Stromal cell of bone marrow (primary cell): ENCODE data around the gene TBC1D16.

Experiments used
- DNase-seq: peaks from one replicate; pipeline ENCODE4 v3.0.0-alpha.2; 2012; ENCODE audit warnings: low read depth

Gene TBC1D16

DNA sequence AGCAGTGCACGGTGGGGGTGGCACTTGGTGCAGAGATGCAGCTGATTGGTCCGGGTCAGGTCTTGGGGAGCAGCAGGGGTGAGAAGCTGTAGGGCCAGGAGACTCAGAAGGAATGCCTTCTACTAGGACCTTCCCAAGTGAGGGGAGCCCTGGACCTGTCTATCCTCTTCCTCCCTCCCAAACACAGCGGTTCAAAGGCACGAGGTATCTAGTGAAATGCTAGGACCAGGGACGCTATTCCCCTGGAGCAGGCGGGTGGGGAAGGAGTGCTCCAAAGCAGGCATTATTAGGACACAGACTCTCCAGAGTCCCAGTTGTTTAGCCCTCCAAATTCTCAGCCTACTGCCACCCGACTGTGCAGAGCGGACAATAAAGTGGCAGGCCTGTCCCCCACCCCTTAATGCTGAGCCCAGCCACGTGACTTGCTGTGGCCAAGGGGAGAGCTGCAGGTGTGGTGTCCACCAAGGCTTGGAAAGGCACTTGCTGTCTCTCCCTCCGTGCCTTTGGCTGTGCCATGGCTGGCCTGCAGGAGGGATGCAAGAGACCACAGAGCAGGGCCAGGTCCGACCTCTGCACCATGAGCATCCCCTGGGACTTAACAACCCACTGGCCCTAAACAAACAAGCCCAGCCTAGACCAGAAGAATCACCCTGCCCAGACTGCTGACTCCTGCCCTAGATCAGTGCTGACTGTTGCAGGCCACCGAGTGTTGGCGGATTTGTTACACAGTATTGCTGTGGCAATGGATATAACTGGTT is 97.2 kb downstream of the TBC1D16 start:
- DNase-seq = no peak

DNA sequence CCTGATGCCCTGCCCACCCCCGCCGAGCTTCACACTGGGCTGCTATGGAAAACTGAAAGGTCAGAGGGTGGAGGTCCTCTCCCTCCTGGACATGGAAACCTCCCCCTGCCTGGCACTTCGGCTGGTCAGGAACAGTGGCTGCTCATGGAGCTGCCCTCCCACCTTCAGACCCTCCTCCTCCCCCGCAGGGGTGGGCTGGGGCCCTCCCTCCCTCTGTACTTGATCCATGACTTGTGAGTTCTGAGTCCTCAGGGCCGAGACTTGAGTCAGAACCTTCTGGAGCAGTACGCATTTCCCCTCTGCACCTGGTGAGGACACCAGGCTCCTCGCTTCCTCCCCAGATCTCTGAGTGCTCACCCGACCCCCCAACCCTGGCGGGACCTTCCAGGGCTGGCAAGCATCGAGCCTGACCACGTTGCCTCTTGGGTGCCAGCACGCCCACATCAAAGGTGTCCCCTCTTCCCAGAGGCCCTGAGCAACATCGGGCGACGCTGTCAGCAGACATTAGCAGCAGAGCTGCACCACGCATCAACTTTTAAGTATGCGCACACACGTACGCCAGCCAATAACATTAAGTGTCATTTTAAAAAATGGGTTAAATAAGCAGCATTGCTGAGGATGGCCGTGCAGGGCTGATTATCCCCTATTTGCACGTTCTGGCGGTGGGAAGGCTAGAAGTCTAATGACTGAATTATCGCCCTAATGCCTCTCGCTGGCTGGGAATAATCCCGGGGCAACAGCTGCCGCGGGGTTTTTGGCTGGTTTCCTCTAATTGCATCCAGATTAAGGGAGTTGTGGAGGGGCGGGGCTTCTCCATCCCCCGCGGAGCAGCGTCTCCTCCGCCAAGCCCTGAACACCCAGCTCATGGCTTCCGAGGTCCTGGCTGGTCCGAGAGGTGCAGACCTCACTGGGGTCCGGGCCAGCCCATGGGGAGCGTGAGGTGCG is 98.0 kb downstream of the TBC1D16 start:
- DNase-seq = no peak

DNA sequence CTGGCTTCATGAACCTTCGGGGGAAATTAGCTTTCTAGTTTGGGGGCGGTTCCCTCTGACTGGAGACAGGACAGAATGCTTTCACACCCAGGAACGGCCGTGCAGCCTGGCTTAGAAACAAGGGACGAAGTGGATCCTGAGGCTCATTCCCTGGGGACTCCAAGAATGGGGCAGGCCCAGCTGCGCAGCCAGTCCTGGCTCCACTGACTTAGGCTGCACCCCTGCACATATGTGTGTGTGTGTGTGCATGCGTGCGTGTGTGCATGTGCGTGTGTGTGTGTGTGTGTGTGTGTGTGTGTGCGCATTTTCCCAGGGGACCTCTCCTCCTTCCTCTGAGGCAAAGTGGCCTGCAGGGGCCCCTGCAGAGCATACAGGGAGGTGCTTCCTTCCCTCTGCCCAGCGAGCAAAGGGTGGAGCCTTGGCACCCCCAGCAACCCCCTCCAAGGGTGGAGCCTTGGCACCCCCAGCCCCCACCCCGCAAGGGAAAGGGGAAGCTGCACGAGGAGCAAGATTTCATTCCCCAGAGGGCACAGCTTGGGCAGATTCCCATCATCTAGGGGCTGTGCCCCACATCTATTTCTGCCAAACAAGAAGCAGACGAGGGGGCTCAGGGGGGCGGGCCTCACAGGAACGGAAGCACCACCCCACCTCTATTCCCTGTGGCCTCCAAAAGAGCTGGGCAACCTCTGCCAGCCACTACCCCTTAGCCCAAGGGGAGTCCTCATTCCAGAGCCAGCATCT is 98.9 kb downstream of the TBC1D16 start:
- no peak for DNase-seq

DNA sequence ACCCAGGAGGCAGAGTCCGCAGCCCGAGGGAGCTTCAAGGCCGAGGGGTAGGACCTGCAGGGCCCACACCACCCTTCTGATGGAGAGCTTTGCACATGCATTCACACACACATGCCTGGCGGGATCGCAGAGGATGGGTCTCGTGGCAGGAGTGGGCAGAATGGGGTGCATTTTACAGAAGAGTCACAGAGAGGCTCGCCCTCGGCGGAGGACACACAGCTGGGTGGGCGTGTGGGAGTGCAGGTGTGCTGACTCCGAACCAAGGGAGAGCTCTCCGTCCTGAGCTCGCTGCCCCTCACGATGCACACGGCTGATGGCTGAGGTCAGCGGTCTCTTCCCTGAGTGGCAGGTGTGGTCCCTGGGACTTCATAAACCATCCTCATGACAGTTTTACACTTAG is 99.6 kb downstream of the TBC1D16 start:
- no peak for DNase-seq

DNA sequence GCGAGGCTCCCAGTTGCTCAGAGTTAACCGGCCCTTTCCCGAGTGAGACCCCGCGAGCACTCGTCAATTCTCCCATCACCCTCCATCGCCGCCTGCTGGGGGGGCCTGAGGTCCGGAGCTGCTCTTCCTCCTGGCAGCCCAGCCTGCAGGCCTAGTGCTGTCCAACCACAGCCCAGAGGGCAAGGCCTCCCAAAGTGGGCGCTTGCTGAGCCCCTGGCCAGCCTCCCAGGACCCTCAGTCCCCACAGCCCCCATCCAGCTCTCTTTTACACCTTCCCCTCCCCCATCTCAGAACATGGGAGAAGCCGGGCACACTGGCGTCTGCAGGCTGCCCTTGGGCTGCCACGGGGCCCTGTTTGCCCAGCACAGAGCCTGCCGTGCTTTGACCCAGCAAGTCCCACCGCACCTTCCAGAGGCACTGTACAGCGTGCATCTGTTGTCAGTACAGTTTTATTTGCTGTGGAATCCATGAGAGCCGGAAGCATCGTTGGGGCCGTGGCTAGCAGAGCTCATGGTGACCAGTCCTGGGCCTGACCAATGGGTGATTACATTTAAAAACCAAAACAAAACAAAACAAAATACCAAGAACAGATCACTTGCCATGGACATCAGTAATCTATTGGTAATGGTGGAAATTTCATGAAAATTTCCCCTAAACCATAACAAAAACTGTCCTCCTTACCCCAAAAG is 100.3 kb downstream of the TBC1D16 start:
- no peak for DNase-seq

DNA sequence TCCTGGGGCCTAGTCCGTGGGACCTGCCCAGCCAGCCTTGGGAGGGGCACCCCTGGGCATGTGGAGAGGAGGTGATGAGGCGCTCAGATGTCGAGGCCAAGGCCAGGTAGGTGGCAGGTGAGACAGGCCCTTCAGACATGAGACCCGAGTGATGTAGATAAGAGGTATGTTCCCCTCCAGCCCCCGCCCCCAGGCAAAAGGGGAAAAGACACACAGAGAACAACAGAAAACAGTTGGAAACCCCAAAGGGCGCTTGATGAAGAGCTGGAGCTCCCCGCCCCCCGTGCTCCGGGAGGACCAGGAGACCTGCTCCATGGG is 101.1 kb downstream of the TBC1D16 start:
- DNase-seq = no peak

DNA sequence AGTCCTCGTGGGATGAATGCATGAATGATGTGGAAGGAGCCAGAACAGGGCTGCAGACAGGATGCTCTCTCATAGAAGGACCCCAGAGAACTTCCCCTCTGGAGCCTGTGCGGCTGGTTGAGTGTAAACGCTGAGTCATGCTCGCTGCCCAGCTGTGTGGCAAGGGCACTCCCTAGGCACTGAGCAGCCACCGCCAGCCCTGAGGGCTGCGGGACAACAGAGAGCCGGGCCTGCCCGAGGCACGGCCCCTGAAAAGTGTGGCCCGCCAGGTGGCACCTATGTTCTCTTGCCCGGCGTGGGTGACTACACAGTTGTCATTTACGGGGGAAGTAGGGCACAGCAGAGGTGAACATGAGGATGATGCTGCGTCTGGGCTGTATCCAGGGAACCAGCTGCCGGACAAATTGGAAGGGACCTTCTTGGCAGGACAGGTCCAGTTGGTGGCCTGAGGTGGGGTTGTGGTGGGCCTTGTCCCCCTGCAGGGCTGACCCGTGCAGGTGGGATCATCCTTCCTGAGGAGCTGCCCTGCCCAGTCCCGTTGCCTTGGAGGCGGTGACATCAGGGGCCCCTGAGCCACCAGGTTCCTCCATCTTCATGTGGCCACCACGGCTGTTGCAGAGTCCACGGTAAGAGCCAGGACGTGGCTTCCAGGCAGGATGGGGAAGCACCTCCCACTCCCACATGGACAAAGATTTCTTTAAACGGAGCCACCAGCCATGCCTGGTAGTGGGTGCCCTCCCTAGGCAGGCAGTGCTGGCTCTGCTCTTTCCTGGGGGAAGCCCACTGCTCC is 101.6 kb downstream of the TBC1D16 start:
- DNase-seq = no peak

DNA sequence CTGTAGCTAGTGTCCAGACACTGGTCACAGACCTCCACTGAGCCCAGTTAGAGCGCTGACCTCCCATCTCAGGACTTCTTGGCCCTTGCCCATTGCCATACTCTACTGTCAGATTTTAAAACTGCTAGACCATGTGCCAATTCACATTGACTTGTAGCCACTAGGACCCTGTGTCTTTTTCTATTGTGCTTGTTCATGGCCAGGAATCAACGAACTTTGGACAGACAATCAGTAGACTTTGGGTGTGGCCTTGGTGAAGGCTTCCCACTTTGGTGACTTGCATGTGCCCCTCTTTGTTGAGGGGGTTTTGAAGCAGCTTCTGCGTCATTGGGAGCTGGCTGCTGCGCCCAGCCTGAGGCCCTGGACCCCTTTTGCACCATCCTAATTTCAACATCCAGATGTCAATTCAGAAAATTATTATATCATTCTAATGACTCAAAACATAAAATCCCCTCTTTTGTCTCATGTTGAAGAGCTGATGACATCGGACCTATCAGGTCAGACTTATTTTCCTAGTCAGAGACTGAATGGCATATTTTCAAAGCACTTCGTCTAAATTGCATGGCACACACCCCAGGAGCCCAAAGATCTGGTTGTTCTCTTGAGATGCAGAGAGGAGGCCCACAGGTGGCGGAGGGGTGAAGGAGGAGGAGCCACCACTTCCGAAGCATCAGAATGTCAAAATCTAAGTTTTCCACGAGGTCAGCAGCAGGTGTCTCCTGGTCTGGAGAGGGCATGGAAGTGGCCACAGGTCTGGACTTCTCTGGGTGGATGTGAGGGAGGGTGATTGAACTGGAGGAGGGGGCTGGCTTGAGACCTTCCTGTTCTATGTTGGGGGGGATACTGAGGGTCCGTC is 103.0 kb downstream of the TBC1D16 start:
- DNase-seq = no peak

DNA sequence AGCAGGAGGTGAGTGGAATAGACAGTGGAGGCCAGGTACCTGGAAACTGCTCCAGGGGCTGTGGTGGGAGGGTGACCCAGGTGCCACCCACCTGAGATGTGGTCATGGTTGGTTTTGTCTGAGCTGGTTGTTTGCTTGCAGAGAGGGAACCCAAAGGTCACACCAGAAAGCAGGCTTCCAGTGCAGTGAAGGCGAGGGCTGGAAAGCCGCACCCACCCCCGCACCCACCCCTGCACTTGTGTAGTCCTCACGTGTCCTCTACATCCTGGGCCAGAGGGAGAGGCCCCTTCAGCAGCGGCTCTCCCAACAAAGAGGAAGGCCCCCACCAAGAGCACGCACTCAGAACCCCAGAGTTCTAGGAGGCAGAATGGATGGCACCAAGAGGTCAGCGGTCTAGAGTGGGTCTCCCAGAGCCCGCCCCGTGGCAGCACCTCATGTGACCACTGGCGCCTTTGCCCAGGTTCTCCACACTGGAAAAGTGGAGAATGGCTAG is 103.8 kb downstream of the TBC1D16 start:
- no peak for DNase-seq

DNA sequence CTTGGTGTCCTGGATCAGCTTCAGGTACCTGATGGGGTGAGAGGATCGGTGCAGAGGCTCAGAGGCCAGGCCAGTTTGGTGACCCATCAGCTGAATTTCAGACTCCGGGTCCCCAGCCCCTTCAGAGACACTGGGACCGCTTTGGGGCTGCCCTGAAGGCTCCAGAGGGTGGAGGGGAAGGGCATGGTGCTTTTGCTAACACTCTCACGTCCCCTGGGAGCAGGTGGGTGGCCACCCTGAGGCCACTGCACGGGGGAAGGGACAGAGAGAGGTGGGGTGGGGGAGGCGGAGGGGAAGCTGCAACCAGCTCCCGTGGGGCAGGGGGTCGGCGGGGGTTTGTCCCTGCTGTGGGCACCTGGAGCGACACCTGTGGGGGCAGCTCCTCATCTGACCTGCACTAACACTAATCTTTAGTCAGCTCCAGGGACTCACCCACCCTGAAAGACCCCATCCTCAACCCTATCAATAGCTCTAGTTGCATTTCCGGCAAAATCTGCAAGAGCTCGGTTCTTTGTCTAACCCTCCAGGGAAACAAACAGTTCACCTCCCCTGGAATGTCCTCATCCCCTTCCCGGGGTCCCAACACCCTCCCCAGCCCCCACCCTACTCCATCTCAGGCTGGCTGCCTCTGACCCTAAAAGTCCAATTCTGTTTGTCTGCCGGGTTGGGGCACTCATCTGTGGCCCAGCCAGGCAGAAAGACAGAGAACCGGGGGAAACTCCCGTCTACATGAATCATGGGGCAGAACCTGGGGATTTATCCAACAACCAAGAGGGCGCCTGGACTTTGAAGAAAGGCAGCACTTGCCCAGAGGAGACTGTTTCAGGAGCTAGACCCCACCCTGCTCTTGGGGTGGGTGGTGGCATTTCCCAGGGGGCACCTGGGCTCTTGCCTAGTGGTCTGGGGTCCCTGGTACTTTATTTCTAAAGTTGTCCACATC is 104.5 kb downstream of the TBC1D16 start:
- DNase-seq = no peak

DNA sequence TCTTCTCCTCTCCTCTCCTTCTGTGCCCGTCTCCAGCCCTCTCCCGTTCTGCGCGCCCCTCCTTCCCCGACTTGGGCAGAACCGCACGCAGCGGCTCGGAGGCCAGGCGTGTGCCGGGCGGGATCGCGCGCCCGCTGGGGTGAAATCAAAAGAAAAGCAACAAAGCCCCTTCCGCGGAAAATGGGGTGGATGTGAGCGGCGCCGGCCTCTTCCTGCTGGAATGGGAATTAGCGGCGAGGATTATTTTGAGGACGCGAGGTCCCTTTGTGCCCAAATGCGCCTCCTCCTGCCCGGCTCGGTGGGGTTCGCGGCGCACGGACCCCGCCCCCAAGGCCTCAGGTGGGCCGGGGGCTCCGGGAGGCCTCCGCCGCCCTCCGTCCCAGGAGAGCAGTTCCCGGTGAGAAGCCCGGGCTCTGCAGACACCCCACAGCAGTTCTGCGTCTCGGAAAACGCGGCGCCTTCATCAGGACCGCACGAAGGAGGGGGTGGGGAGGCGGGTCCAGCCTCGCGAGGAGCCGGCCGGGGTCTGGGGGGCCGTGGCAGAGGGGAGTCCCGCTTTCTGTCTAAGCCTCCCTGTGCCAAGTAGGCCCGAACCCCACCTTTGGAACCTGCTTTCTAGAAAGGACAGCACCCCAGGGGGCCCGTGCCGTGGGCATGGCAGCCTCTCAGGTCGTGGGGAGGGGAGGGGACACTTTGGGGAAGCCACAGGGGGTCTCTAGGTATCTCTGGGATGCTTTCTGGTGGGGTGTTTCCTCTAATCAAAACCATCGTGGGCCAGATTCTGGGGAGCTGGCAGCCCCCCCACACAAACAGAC is 105.4 kb downstream of the TBC1D16 start:
- no peak for DNase-seq

DNA sequence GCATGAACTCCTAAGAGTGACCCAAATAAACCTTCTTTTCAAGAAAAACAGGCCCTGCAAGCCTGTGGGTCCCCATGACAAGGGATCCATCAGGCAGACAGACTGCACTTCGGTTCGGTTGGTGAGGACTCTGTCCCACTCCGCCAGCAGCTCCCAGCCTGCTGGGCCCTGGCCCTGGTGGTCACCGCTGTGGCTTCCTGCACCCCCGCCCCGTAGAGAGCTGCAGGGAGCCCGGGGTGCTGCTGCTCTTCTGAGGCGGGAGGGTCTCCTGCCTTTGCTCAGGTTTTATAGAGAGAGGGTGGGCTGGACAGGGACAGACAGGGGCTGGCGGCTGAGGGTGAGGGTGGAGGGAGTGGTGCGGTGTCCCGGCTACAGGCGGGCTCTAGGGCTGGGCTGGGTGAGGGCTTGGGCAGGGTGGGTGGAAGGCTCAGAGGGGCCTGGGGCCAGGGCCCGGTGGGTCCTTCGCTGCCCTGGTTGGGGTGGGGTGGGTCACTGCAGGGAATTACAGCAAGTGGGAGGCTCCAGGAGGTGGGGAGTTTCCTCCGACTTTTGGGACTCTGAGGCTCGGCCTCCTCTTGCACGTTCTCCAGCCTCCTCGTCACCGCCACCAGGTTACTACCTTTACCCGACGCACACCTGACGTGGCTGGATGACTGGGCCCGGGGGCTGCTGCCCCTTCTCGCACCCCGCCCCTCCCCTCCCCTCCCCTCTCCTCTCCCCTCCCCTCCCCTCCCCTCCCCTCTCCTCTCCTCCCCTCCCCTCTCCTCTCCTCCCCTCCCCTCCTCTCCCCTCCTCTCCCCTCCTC is 106.2 kb downstream of the TBC1D16 start:
- no peak for DNase-seq

DNA sequence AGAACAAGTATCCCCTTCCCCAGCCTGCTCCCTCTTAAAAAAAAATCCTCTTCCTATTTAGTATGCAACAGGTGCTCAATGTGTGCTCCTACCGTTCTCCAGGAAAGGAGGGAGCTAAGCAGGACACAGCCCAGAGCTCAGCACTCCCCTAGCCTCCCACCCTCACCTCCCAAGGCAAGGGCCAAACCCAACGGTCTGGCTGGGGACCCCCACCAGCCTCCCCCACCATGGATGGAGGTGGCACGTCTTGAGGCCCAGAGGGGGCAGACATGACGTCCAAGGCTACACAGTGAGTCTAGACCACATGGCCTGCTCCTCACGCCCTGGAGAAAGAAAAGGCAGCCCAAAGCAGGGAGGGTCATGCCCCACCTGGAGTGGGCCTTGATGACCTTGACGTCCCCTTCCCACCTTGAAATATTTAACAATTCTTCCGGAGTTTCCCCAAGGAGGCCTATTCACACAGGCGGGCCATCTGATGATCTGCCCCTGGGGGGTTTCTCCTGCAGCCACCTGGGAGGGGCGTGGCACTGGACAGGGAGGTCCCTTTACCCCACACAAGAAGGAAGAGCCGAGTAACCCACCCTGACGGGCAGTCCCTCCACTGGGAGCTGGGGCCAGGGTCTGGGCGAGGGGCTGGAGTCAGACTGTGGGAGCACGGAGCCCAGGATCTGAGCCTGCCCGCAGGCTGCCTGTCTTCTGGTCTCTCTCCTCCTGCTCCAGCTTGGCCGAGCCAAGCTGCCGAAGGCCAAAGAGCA is 107.0 kb downstream of the TBC1D16 start:
- no peak for DNase-seq

DNA sequence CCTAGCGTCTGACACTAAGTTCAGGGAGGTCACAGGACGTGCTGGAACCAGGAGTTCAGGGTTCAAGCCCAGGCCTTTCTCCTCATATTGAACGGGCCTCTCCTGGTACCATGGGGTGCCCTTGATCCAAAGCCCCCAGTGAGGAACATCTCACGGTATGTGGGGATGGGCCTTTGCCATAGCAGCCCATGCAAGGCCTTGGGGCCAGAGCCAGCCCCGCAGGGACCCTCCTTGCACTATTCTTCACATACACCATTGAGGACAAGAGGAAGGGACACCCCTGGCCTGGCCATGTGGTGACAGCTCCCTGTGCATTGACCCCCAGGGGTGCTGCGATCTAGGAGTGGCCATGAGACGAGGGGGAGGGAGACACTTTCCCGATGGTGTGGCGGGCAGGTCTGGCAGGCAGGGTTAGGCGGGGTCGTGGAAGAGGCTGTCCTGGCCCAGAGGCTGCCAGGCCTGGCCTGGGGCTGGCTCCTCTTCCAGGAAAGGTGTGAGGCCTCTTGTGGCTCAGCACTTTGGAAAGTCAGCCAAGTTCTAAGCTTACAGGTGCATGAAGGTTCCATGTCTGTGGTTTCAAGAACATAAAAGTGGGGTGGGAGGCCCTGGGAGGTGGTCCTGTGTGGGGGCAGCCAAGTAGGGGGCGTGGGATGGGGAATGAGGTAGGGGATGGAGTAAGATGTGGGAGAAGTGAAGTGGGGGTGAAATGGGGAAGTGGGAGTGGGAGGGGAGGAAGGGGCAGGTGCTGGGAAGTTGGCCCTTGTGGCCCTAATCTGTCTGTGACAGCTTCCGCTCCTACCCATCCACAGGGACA is 107.8 kb downstream of the TBC1D16 start:
- DNase-seq = no peak

DNA sequence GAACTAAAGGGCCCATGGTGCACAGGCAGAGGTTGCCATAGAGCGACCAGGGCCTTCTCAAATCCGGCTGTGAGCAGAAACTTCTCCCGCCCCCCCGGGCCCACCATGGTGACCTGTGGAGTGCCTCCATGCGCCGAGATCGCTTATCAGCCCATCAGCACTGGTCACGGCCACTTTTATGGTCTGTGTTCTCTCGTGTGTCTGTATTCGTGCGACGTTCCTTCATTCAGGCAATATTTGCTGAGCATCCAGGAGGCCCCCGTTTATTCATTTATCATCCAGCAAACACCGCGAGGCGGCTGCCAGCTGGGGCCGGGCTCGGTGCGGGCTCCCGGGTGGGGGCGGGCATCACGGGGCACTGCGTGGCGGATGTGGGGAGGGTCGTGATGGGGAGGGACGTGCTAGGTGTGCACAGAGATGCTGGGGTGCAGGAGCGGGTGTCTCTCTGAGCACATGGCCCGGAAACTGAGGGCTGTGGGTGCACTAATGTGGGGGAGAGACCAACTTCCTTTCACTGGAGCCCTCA is 108.5 kb downstream of the TBC1D16 start:
- no peak for DNase-seq
